Thyroid gland (tissue), 4 donors: Measurements from ENCODE around the gene P2RX3.

ENCODE experiments used
- POLR2A ChIP-seq, 2 donors: fragments of 450-650 bp; IDR thresholded peaks; one replicate each; pipeline ENCODE4 v1.6.1; 2017; ENCODE audit warnings: antibody characterized with exemption in 2 of 2, mild to moderate bottlenecking in 2 of 2, moderate library complexity in 1 of 2
- TF ChIP-seq, protein P1 (sequence below), 6 experiments: fragments of 200-600 bp in 3 of 6; fragments of 450-650 bp in 3 of 6; sonication (generic) in 3 of 6; IDR thresholded peaks; one replicate each; pipeline ENCODE4 v1.5.1; 2016 to 2019; ENCODE audit warnings: antibody characterized with exemption in 6 of 6, mild to moderate bottlenecking in 2 of 6, inconsistent platforms in 1 of 6, moderate library complexity in 1 of 6

DNA sequence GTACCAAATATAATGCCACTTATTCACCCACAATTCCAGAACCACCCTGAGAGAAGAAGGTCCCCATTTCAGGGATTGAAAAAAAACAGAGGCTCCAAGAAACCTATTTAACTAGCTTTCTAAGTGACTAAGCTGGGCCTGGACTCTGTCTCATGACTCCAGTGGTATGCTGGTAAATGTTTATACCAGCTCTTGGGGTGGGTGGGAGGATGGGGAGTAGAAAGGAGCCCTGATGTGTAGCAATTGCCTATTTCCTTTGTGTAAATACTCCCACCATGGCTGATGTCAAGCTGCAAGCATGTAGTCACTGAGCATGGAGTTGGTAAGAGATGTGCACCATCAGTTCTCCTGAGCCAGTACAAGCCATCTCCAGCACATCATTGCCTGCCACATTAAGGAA, 40.0 kb downstream of the P2RX3 start:
- TF ChIP-seq, protein P1, sequence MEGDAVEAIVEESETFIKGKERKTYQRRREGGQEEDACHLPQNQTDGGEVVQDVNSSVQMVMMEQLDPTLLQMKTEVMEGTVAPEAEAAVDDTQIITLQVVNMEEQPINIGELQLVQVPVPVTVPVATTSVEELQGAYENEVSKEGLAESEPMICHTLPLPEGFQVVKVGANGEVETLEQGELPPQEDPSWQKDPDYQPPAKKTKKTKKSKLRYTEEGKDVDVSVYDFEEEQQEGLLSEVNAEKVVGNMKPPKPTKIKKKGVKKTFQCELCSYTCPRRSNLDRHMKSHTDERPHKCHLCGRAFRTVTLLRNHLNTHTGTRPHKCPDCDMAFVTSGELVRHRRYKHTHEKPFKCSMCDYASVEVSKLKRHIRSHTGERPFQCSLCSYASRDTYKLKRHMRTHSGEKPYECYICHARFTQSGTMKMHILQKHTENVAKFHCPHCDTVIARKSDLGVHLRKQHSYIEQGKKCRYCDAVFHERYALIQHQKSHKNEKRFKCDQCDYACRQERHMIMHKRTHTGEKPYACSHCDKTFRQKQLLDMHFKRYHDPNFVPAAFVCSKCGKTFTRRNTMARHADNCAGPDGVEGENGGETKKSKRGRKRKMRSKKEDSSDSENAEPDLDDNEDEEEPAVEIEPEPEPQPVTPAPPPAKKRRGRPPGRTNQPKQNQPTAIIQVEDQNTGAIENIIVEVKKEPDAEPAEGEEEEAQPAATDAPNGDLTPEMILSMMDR (IDR thresholded peaks at IDR 0.05) = no peak
- no peak for TF ChIP-seq POLR2A (IDR thresholded peaks at IDR 0.05)
